GM19395 (cell line): ENCODE results near the gene CTDSP1.

ENCODE experiments used
- ATAC-seq: cut with Tn5 transposase; IDR thresholded peaks from one replicate; pipeline ENCODE4 v1.9.1; 2021; ENCODE audit warnings: mild to moderate bottlenecking, moderate library complexity; ENCODE audit not compliant: unreplicated experiment

The CTDSP1 gene

DNA sequence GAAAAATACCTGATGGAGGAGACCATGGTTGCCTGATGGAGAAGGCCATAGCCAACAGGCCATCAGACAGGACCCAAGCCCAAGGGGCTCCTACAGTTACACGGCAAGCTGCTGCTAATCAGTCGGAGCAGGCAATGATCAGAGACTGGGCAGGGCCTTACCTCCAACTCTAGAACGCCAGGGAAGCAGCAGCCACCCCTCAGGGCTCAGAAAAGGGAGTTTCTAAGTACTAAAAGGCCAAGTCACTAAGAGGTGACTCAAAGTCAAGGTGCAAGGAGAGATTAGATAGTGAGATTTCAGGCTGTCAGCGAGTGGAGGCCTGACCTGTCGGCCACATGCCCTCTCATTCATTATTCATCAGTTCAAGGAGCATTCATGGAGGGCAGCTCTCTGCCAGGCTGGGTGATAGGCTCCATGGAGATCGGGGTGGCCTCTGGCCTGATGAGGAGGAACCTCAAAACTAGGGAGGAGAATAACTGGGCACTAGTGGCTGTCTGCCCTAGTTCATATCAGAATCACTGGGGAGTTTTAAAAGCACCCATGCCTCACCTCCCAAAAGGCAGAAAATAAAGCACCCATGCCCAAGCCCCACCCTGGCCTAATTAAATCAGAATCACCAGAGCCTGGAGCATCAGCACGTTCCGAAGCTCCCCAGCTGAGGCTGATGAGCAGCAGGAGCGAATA is 22.9 kb downstream of the CTDSP1 start:
- ATAC-seq = no peak

DNA sequence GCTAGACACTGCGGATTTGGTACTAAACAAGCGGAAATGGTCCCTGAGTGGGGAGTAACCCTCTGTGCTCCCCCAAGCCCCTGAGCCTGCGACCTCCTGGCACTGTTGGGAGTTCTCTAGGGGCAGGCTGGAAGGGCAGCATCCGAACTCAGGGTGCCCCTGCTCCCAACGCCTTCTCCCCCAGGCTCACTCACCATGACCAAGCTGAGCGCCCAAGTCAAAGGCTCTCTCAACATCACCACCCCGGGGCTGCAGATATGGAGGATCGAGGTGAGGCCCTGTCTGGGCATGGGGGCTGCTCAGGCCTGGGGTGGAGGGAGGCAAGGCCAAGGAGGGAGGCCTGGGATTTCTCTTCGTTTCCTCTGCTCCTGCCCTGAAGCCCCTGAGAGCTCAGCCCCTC is 23.9 kb downstream of the CTDSP1 start:
- ATAC-seq = no peak

DNA sequence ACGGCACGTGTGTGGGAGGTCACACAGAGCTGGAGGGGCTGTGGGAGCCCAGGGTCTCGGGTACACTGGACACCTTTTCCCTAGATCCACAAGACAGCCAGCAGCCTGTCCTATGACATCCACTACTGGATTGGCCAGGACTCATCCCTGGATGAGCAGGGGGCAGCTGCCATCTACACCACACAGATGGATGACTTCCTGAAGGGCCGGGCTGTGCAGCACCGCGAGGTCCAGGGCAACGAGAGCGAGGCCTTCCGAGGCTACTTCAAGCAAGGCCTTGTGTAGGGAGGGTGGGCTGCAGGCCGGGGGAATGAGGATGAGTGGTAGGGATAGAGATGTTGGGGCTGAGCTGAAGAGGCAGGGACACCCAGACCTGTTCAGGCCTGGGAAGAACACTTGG is 25.9 kb downstream of the CTDSP1 start:
- ATAC-seq = no peak

DNA sequence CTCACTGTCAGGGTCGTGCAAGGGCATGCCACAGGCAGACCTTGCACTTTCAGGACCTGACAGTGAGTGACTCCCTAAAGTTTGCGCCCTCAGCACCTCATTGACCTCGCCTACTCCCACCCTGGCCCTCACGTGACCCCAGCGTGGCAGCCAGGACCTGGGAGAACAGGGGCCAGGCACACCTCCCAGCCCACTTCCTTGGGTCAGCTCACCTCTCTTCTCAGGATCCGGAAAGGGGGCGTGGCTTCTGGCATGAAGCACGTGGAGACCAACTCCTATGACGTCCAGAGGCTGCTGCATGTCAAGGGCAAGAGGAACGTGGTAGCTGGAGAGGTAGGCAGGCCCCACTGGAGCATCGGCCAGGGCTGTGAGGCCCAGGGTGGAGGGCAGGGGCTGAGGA is 28.1 kb downstream of the CTDSP1 start:
- ATAC-seq = no peak

DNA sequence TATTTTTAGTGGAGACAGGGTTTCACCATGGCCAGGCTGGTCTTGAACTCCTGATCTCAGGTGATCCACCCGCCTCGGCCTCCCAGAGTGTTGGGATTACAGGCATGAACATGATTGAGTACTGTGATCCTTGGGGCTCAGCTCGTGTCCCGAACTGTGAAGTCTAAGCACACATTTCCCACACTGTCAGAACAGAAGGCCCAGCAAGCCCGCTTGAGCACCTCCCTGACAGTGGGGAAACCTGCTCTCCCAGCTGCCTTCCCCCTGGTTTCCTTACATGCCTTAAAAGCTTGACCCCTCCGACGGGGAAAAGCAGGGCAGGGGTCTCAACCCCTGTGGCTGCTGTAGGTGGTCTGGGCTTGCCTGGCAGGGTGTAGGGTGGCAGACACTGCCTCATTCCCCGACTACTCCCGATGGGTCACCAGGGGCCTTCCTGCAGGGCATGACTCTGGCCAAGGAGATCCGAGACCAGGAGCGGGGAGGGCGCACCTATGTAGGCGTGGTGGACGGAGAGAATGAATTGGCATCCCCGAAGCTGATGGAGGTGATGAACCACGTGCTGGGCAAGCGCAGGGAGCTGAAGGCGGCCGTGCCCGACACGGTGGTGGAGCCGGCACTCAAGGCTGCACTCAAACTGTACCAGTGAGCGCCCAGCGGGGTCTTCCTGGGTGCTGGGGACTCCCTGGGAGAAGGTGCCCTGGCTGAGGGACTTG is 29.3 kb downstream of the CTDSP1 start:
- ATAC-seq = no peak

DNA sequence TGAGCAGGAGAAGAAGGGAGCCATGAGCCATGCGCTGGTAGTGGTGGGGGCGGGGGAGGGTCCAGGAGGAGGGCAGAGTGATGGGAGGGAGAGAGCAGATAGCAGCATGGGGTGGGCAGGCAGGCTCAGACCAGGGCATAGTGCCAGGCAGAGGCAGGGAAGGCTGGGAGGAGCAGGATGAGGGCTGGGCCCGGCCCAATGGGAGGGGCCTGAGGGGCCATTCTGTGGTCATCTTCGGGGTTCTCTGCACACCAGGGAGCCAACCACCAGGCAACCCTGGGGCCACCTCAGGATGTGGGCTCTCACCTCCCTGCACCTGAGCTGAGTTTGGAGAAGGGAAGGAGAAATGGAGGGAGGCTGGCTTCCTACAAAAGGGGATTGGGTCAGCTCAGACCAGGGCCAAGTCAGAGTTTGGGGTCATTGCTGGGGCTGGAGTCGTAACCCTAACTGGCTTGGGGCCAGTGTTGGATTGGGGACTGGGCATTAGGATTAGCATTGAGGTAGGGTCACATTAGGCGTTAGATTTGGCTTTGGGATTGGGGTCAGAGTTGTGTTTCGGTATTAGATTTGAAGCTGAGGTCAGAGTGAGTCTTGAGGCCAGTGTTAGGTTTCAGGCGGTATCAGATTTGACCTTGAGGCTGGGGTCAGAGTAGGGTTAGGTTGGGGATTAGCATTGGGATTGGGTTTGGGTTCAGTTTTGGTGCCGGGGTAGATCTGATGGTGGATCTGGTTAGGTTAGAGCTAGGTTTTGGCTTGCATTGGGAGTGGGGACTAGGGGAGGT is 30.4 kb downstream of the CTDSP1 start:
- no peak for ATAC-seq

DNA sequence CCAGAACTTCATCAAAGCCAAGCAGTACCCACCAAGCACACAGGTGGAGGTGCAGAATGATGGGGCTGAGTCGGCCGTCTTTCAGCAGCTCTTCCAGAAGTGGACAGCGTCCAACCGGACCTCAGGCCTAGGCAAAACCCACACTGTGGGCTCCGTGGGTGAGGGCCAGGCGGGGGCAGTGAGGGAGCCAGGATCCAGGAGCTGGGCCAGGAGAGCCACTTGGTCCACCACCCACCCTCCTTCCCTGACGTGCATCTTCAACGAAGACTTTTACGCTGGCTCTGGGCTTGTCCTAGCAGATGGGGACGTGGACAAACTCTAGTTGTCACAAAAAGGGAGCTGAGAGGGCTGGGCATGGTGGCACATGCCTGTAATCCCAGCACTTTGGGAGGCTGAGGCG is 31.1 kb downstream of the CTDSP1 start:
- no peak for ATAC-seq

DNA sequence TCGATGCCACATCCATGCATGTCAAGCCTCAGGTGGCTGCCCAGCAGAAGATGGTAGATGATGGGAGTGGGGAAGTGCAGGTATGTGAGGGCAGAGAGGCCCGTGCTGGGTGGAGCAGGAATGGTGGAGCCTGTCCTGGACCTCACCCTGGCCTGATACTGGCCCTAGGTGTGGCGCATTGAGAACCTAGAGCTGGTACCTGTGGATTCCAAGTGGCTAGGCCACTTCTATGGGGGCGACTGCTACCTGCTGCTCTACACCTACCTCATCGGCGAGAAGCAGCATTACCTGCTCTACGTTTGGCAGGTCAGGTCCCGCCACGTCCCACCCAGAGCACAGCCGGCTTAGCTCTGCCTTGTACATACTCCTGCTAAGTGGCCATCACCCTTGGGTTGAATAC is 32.2 kb downstream of the CTDSP1 start:
- ATAC-seq = no peak

DNA sequence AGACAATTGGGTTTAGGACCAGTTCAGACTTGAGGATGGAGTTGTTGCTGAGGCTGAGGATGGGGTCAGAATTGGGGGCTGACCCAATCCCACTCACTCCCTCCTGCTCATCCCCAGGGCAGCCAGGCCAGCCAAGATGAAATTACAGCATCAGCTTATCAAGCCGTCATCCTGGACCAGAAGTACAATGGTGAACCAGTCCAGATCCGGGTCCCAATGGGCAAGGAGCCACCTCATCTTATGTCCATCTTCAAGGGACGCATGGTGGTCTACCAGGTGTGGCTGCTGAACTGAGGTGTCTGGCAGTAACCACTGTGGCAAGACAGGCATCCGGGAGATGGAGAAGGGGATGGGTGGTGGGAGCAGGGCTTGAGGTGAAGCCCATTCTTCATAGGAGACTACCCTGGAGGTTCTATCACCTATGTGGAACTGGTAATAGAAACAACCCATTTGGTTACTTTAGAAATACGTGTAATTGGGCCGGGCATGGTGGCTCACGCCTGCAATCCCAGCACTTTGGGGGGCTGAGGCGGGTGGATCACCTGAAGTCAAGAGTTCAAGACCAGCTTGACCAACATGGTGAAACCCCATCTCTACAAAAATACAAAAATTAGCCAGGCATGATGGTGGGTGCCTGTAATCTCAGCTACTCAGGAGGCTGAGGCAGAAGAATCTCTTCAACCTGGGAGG is 33.2 kb downstream of the CTDSP1 start:
- ATAC-seq = no peak

DNA sequence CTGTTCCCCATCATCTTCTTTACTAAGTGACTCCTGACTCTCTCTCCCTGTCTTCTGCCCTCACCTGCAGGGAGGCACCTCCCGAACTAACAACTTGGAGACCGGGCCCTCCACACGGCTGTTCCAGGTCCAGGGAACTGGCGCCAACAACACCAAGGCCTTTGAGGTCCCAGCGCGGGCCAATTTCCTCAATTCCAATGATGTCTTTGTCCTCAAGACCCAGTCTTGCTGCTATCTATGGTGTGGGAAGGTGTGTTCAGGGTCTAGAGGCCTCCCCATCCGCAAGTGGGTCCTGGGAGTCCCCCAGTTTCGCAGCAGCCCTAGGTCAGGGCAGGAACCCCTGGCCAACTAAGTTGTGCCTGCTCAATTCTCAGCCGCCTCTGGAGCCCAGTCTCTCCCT is 34.8 kb downstream of the CTDSP1 start:
- ATAC-seq = no peak

DNA sequence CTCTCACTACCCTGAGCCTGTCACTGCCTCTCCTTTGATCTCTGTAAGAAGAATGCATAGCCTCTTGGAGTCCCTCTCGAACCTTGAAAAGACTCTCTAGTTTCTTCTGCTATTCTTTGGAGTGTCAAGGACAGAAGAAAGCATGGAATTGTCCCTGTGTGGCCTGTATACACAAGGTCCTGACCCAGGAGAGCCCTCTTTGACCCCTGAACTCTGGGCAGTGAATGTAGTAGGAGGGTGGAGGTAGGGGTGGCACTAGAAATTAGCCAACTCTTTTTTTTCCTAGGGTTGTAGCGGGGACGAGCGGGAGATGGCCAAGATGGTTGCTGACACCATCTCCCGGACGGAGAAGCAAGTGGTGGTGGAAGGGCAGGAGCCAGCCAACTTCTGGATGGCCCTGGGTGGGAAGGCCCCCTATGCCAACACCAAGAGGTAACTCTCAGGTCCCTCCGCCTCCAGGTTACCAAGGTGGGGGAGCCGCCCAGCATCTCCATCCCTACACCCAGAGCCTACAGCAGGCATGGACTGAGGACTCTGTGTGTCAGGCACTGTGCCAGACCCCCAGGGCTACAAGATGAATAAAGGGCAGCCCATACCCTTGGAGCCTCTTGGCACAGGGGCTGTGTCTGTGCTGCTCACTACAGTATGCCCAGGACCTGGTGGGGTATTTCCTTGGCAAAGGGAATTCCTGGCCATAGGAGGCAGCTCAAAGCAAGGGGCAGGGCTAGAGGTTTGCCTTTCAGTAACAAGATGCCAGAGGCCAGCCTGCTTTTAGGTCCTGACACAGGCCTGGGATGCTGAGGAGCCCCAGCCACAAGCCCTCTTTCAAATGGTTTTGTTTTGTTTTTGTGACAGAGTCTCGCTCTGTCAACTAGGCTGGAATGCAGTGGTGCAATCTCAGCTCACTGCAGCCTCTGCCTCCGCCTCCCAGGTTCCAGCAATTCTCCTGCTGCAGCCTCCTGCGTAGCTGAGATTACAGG is 35.6 kb downstream of the CTDSP1 start:
- ATAC-seq = no peak

DNA sequence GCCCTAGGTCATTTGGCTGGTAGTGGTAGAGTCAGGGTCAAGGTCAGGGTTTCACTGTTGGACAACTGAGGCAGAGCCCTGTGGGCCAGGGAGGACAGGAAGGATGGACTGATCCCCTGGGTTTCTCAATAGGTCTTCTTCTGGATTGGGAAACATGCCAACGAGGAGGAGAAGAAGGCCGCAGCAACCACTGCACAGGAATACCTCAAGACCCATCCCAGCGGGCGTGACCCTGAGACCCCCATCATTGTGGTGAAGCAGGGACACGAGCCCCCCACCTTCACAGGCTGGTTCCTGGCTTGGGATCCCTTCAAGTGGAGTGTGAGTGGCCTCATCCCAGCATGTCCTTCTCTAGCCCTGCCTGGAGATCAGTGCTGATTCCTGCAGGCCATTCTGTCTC is 37.3 kb downstream of the CTDSP1 start:
- ATAC-seq = no peak

DNA sequence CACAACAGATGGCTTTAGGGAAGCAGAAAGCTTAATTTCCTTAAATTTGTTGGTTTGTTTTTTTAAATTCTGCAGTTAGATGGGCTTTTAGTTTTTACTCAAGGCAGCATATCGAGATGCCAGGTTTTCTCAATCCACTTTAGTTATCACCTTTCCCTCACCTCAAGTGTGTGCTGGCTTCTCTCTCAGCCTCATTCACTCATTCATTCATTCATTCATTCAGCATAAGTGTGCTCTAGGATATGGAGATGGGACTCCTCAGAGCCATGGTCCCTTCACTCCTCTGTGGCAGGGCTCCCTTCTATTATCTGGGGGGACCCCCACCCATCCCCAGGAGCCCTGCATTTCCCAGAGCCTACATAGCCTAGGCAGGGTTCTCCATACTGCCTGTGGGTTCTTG is 38.3 kb downstream of the CTDSP1 start:
- no peak for ATAC-seq

DNA sequence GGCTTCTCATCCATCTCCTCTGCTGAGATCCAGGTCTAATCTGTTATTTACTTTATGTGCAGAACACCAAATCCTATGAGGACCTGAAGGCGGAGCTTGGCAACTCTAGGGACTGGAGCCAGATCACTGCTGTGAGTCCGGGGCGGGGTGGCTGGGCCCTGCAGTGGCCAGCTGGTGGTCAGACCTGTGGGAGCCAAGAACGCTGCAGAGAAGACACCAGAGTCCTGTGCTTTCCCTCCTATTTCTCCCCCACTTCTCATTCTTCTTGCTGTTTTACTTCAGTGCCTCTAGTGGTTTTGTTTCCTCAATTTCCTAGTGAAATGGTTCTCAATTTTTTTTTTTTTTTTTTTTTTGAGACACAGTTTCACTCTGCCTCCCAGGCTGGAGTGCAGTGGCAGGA is 38.9 kb downstream of the CTDSP1 start:
- ATAC-seq = no peak

DNA sequence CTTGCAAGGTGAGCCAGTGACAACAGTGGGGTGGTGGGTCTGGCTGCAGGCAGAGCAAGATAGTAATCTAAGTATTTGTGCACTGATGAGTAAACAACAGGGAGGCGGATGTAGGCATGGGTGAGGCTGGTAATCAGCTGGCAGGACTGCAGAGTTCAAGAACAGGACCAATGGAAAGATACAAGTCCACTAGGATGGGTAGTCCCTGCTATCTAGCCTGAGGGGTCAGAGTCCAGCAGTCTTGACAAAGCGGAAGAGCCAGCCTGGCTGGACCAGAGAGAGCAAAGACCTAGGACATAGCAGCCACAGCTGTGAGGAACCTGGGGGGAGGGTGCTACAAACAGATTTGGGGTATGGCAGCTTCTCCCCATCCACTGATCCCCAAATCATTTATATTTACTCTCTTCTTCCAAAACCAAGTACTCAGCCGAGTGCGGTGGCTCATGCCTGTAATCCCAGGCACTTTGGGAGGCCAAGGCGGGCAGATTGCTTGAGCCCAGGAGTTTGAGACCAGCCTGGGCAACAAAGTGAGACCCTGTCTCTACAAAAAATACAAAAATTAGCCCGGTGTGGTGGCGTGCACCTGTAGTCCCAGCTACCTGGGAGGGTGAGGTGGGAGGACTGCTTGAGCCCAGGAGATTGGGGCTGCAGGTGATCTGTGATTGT is 45.2 kb downstream of the CTDSP1 start:
- ATAC-seq = no peak

DNA sequence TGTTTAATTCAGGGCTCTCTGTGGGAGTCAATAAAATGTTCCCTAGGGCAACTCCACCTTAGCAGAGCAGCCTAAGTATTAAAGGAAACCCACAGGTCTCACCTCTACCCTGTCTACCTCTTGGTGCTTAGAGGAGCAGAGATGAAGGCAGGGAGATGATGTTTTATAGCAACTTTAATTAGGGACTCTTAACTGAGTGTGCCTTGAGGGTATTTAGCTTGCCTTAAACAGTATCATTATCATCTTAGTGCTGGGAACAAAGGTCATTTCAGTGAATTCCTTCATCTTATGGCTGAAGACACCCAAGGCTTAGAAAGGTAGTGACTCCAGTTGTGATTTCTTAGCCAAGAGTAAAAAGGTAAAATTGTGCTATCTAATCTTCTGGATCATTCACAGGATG is 45.9 kb downstream of the CTDSP1 start:
- ATAC-seq = no peak

DNA sequence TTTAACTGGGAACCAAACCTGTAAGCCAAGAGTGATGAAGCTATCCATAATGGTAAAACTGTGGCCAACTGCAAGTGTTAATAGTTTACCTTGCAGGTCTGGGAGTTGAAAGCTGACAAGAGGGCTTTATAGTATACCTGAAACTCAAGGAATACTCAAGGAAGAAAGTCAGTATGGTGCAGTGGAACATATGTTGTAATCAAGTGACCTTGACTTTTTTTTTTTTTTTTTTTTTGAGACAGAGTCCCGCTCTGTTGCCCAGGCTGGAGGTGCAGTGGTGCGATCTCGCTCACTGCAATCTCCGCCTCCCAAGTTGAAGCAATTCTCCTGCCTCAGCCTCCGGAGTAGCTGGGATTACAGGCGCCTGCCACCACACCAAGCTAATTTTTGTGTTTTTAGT is 46.9 kb downstream of the CTDSP1 start:
- no peak for ATAC-seq

DNA sequence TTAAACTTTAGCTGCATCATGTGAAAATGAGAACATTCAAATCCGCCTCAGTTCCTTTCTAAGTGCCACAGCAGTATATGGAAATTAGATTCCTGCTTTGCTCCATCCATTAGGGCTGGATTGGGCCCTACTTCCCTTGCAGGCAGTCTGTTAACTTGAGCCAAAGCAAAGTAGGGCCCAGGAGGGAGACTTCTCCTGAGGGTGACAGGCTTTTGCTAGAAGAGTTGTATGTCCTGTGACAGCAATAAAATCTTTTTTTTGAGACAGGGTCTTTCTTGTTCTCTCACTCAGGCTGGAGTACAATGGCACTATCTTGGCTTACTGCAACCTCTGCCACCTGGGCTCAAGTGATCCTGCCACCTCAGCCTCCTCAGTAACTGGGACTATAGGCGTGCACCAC is 47.4 kb downstream of the CTDSP1 start:
- no peak for ATAC-seq

DNA sequence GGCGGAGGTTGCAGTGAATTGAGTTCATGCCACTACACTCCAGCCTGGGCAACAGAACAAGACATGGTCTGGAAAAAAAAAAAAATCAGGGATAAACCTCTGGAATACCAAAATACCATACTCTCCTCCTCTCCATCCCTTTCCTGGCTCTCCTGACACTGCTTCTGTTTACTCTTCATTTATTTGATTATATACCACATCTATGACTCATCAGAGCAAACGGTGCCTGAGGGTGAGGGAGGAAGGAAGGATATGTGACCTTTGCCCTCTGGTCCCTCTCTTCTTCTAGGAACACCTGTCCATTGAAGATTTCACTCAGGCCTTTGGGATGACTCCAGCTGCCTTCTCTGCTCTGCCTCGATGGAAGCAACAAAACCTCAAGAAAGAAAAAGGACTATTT is 49.3 kb downstream of the CTDSP1 start:
- ATAC-seq = no peak

DNA sequence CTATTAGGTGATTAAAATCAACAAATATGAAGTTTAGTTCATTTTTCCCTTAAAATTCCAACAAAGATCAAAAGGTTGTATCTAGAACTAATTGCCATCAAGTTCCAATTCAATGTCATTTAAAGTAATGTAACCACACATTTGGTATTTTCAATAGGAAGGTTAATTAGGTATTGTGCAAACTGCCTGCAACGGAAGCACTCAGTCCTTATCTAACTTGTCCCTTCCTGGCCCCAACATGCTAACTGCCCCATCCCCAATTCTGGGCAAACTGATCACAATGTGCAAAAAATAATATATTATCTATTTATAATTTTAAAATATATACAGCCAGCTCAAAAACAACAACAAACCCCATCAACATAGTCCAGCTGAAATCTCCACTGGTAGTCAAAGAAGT is 52.4 kb downstream of the CTDSP1 start:
- no peak for ATAC-seq
